Vagina (tissue), 2 donors: ENCODE measurements around the gene CA5A. TPM values are rescaled to one million over a fixed set of nuclear protein-coding genes. Genes with fewer than 3 reads are reported as not detected.
"Not testable (repeated sequence)": the region's sequence is repeated elsewhere in the genome, so short reads cannot be mapped to it uniquely, and the experiment has no call there.

Source experiments
- DNase-seq, 2 donors: peaks; one replicate each; pipeline ENCODE4 v3.0.0-alpha.2; 2017; ENCODE audit errors: extremely low spot score in 2 of 2
- H3K27ac ChIP-seq: fragments of 200-600 bp; sonication (generic); one replicate; pipeline ENCODE4 v1.5.1; 2019
- H3K27me3 ChIP-seq: fragments of 200-600 bp; sonication (generic); one replicate; pipeline ENCODE4 v1.5.1; 2019
- H3K36me3 ChIP-seq, 2 donors: fragments of 200-600 bp; sonication (generic); one replicate each; pipeline ENCODE4 v1.5.1; 2017 to 2019
- H3K4me1 ChIP-seq: fragments of 200-600 bp; sonication (generic); one replicate; pipeline ENCODE4 v1.5.1; 2019
- H3K4me3 ChIP-seq, 2 donors: fragments of 200-600 bp; sonication (generic); 1 replicate in 1 of 2; 2 replicates in 1 of 2; pipeline ENCODE4 v1.5.1; 2016 to 2019
- H3K9me3 ChIP-seq: fragments of 200-600 bp; sonication (generic); one replicate; pipeline ENCODE4 v1.5.1; 2019
- CTCF ChIP-seq, 3 experiments: fragments of 450-650 bp in 2 of 3; fragments of 200-600 bp in 1 of 3; sonication (generic) in 1 of 3; IDR thresholded peaks; one replicate each; pipeline ENCODE4 v1.5.1; 2017 to 2019; ENCODE audit warnings: antibody characterized with exemption in 3 of 3, mild to moderate bottlenecking in 2 of 3, moderate library complexity in 2 of 3
- POLR2A ChIP-seq, 2 donors: fragments of 450-650 bp; IDR thresholded peaks; one replicate each; pipeline ENCODE4 v1.6.1; 2017; ENCODE audit warnings: antibody characterized with exemption in 2 of 2, mild to moderate bottlenecking in 2 of 2, moderate library complexity in 2 of 2
- POLR2AphosphoS5 ChIP-seq, 2 donors: sonication (generic); formaldehyde crosslinking; IDR thresholded peaks; one replicate each; pipeline ENCODE4 v1.9.0; 2017; ENCODE audit warnings: antibody characterized with exemption in 2 of 2, mild to moderate bottlenecking in 2 of 2, low read depth in 1 of 2; ENCODE audit not compliant: insufficient read depth in 1 of 2
- intact Hi-C: fragments of 100-400 bp; cut with DNase I; formaldehyde crosslinking; loops from one replicate; pipeline ENCODE4 v1.15.1; 2023
- total RNA-seq: library from RNA; depleted of rRNA; stranded (reverse); fragments of >200 nt; gene quantifications from one replicate; pipeline ENCODE4 v1.2.3, GENCODE V29; 2016

The CA5A gene
- total RNA-seq, 1 donor from 2014 or later, result not detected

GRCh38 chr16:87918866-87919680, 17.3 kb downstream of the CA5A start:
- Histone ChIP-seq H3K9me3 (no peaks in the 10 kb centered on the region), H3K27ac (peak overlapping the region; percentile 39), H3K36me3 (no peaks in the 10 kb centered on the region), H3K4me1 (peaks cover 12% of the 10 kb centered on the region), H3K27me3 (no peaks in the 10 kb centered on the region), H3K4me3 (peak overlapping the region in 1 of 2 donors; percentile 10)
- no peak for TF ChIP-seq POLR2AphosphoS5 (IDR thresholded peaks at IDR 0.05; ENCODE audit: insufficient read depth in 1 of 2, low read depth in 1 of 2)
- TF ChIP-seq POLR2A (IDR thresholded peaks at IDR 0.05), result no peak
- TF ChIP-seq CTCF (IDR thresholded peaks at IDR 0.05), result no peak
- intact Hi-C loops, result no loop called here
- DNase-seq, result no peak

- Histone ChIP-seq H3K27me3 (no peaks in the 10 kb centered on the region), H3K4me3 (peak overlapping the region in 1 of 2 donors; percentile 10), H3K27ac (peak overlapping the region; percentile 39), H3K4me1 (peaks cover 12% of the 10 kb centered on the region), H3K9me3 (no peaks in the 10 kb centered on the region), H3K36me3 (no peaks in the 10 kb centered on the region)
- no peak for TF ChIP-seq POLR2AphosphoS5 (IDR thresholded peaks at IDR 0.05; ENCODE audit: insufficient read depth in 1 of 2, low read depth in 1 of 2)
- no peak for TF ChIP-seq POLR2A (IDR thresholded peaks at IDR 0.05)
- no peak for TF ChIP-seq CTCF (IDR thresholded peaks at IDR 0.05)
- intact Hi-C loops, result no loop called here
- no peak for DNase-seq
These were observed 18.0 kb downstream of the CA5A start for GRCh38 chr16:87918338-87918737.

GRCh38 chr16:87917503-87917902, 18.8 kb downstream of the CA5A start:
- no peak for DNase-seq
- Histone ChIP-seq H3K9me3 (no peaks in the 10 kb centered on the region), H3K36me3 (no peaks in the 10 kb centered on the region), H3K27ac (no peak overlapping the region), H3K27me3 (no peaks in the 10 kb centered on the region), H3K4me3 (no peak overlapping the region), H3K4me1 (peaks cover 12% of the 10 kb centered on the region)
- TF ChIP-seq POLR2A (IDR thresholded peaks at IDR 0.05), result no peak
- no peak for TF ChIP-seq POLR2AphosphoS5 (IDR thresholded peaks at IDR 0.05; ENCODE audit: insufficient read depth in 1 of 2, low read depth in 1 of 2)
- no peak for TF ChIP-seq CTCF (IDR thresholded peaks at IDR 0.05)
- intact Hi-C loops, result no loop called here

GRCh38 chr16:87914812-87915211, 21.5 kb downstream of the CA5A start:
- Histone ChIP-seq H3K36me3 (no peaks in the 10 kb centered on the region), H3K27me3 (no peaks in the 10 kb centered on the region), H3K4me1 (peaks cover 12% of the 10 kb centered on the region), H3K9me3 (no peaks in the 10 kb centered on the region), H3K4me3 (no peak overlapping the region), H3K27ac (no peak overlapping the region)
- intact Hi-C loops, result no loop called here
- TF ChIP-seq POLR2A (IDR thresholded peaks at IDR 0.05) (no peak), CTCF (IDR thresholded peaks at IDR 0.05) (no peak), POLR2AphosphoS5 (IDR thresholded peaks at IDR 0.05; ENCODE audit: insufficient read depth in 1 of 2, low read depth in 1 of 2) (no peak)
- no peak for DNase-seq

- H3K4me3 ChIP-seq, H3K27ac ChIP-seq, DNase-seq, H3K36me3 ChIP-seq, H3K27me3 ChIP-seq, H3K9me3 ChIP-seq, intact Hi-C loops: not testable (repeated sequence)
- peaks cover 12% of the 10 kb centered on the region for H3K4me1 ChIP-seq
These were observed 22.2 kb downstream of the CA5A start for GRCh38 chr16:87914021-87914725.

GRCh38 chr16:87912691-87913090, 23.6 kb downstream of the CA5A start:
- H3K27ac ChIP-seq, H3K36me3 ChIP-seq, H3K27me3 ChIP-seq, H3K9me3 ChIP-seq, H3K4me3 ChIP-seq, DNase-seq, H3K4me1 ChIP-seq, intact Hi-C loops: not testable (repeated sequence)

GRCh38 chr16:87911106-87911763, 25.1 kb downstream of the CA5A start:
- intact Hi-C loops, result not testable (repeated sequence)
- H3K27ac ChIP-seq, result peak overlapping the region; percentile 23

More at GRCh38 chr16:87911106-87911763, 25.1 kb downstream of the CA5A start:
- not testable (repeated sequence) for H3K4me3 ChIP-seq, H3K27me3 ChIP-seq, H3K36me3 ChIP-seq, DNase-seq, H3K9me3 ChIP-seq, H3K4me1 ChIP-seq
